Lung microvascular endothelial cell (primary cell): Measurements from ENCODE around the gene SNPH. TPM values are rescaled to one million over a fixed set of nuclear protein-coding genes. Genes with fewer than 3 reads are reported as not detected.
"Not testable (repeated sequence)": the region's sequence is repeated elsewhere in the genome, so short reads cannot be mapped to it uniquely, and the experiment has no call there.

ENCODE experiments used
- DNase-seq, 2 donors: peaks; one replicate each; pipeline versions ENCODE4 v3.0.0 to v3.0.0-alpha.2; 2010; ENCODE audit warnings: low read depth in 2 of 2
- total RNA-seq: library from RNA; depleted of rRNA; stranded (reverse); fragments of >200 nt; gene quantifications from 2 replicates; pipeline ENCODE4 v1.2.1, GENCODE V29; 2014

Gene SNPH
- total RNA-seq: 1.8 and 2.6 TPM in 2 replicates

- peak; percentile 40 to 84 for DNase-seq
Observed at GRCh38 chr20:1266167-1266973, at the start of gene SNPH. Gene SNPH (plus strand): TSS chr20:1266294. CDS start chr20:1296240, 29,946 bp downstream.

- DNase-seq: not testable (repeated sequence)
Observed at GRCh38 chr20:1216527-1217427, 49.3 kb upstream of the SNPH start.

GRCh38 chr20:1222750-1223149 lies 43.3 kb upstream of the SNPH start:
- DNase-seq: not testable (repeated sequence)

GRCh38 chr20:1224205-1224890 lies 41.7 kb upstream of the SNPH start:
- DNase-seq: no peak

- DNase-seq: no peak
Observed at GRCh38 chr20:1225263-1225782, 40.8 kb upstream of the SNPH start.

- DNase-seq: peak; percentile 89 to 92
Observed at GRCh38 chr20:1225783-1226654, 40.1 kb upstream of the SNPH start, which contains the start of gene RAD21L1. Gene RAD21L1 (plus strand): TSS chr20:1226044. CDS start chr20:1228454, 2,410 bp downstream.

GRCh38 chr20:1229541-1229940 lies 36.6 kb upstream of the SNPH start:
- no peak for DNase-seq

- DNase-seq: no peak
Observed at GRCh38 chr20:1232286-1233111, 33.6 kb upstream of the SNPH start.

GRCh38 chr20:1240549-1240948 lies 25.5 kb upstream of the SNPH start:
- no peak for DNase-seq

- DNase-seq: peak in 1 of 2 donors; percentile 11
Observed at GRCh38 chr20:1241456-1241855, 24.6 kb upstream of the SNPH start.

GRCh38 chr20:1242099-1242498 lies 24.0 kb upstream of the SNPH start:
- DNase-seq: no peak

GRCh38 chr20:1242530-1242929 lies 23.6 kb upstream of the SNPH start:
- peak in 1 of 2 donors; percentile 94 for DNase-seq

GRCh38 chr20:1245578-1245977 lies 20.5 kb upstream of the SNPH start:
- DNase-seq: no peak

- DNase-seq: no peak
Observed at GRCh38 chr20:1247689-1248088, 18.4 kb upstream of the SNPH start.

GRCh38 chr20:1250282-1250681 lies 15.8 kb upstream of the SNPH start:
- not testable (repeated sequence) for DNase-seq

- no peak for DNase-seq
Observed at GRCh38 chr20:1252416-1252815, 13.7 kb upstream of the SNPH start.

- DNase-seq: no peak
Observed at GRCh38 chr20:1254254-1254653, 11.8 kb upstream of the SNPH start.

- peak in 1 of 2 donors; percentile 53 for DNase-seq
Observed at GRCh38 chr20:1255675-1256074, 10.4 kb upstream of the SNPH start.

GRCh38 chr20:1263853-1264252 lies 2.2 kb upstream of the SNPH start:
- DNase-seq: peak in 1 of 2 donors; percentile 49
